B cell (primary cell): ENCODE measurements around the gene ANXA4. TPM values are rescaled to one million over a fixed set of nuclear protein-coding genes. Genes with fewer than 3 reads are reported as not detected.

Source experiments
- ATAC-seq: fragments of 200-7000 bp; cut with Tn5 transposase; one replicate; pipeline ENCODE4 v1.10.0; 2021; ENCODE audit warnings: low read depth, mild to moderate bottlenecking, moderate number of reproducible peaks, moderate library complexity
- CTCF ChIA-PET: fragments of 350-600 bp; sonication (Branson Sonifier 250); formaldehyde crosslinking; loops from one replicate; lab custom pipeline; 2021; ENCODE audit warnings: antibody characterized with exemption, inconsistent platforms; lab: Charles Lee
- POLR2A ChIA-PET: fragments of 350-600 bp; sonication (Branson Sonifier 250); formaldehyde crosslinking; loops from one replicate; lab custom pipeline; 2021; ENCODE audit warnings: antibody characterized with exemption; lab: Charles Lee
- DNase-seq: peaks from one replicate; pipeline ENCODE4 v3.0.0; 2013
- H2AFZ ChIP-seq: 2 replicates; pipeline ENCODE4 v1.6.1; 2012; ENCODE audit warnings: mild to moderate bottlenecking, low read depth, low read length; ENCODE audit not compliant: insufficient read depth, poor library complexity, severe bottlenecking
- H3K27ac ChIP-seq, 2 donors: 1 replicate in 1 of 2; 2 replicates in 1 of 2; pipeline ENCODE4 v1.5.1; 2012 to 2013; ENCODE audit warnings: low read length in 2 of 2, mild to moderate bottlenecking in 2 of 2, moderate library complexity in 1 of 2
- H3K27me3 ChIP-seq, 4 experiments: fragments of 200-600 bp in 1 of 4; sonication (generic) in 1 of 4; replicated peaks in 1 of 4; 1 replicate in 2 of 4; 2 replicates in 2 of 4; pipeline versions ENCODE4 v1.6.1 to v1.7.0; 2013 to 2016; ENCODE audit warnings: low read length in 3 of 4, mild to moderate bottlenecking in 2 of 4, mixed read lengths in 1 of 4, moderate library complexity in 1 of 4; ENCODE audit not compliant: insufficient read depth in 4 of 4, control insufficient read depth in 3 of 4; ENCODE audit errors: control extremely low read depth in 1 of 4
- H3K36me3 ChIP-seq, 2 experiments: replicated peaks in 1 of 2; 1 replicate in 1 of 2; 2 replicates in 1 of 2; pipeline versions ENCODE4 v1.6.1 to v1.7.1; 2013; ENCODE audit warnings: low read length in 1 of 2; ENCODE audit not compliant: insufficient read depth in 2 of 2, control insufficient read depth in 1 of 2; ENCODE audit errors: control extremely low read depth in 1 of 2, extremely low read depth in 1 of 2
- H3K4me1 ChIP-seq, 2 donors: fragments of 200-600 bp in 1 of 2; sonication (generic) in 1 of 2; 1 replicate in 1 of 2; 2 replicates in 1 of 2; pipeline versions ENCODE4 v1.5.1 to v1.6.1; 2013 to 2017; ENCODE audit warnings: low read length in 2 of 2; ENCODE audit not compliant: control insufficient read depth in 2 of 2, insufficient read depth in 2 of 2
- H3K4me2 ChIP-seq: replicated peaks from 2 replicates; pipeline ENCODE3; 2012; ENCODE audit warnings: mild to moderate bottlenecking, low read depth, low read length; ENCODE audit not compliant: poor library complexity, severe bottlenecking
- H3K4me3 ChIP-seq, 5 experiments: fragments of 200-600 bp in 1 of 5; sonication (generic) in 1 of 5; 1 replicate in 3 of 5; 2 replicates in 2 of 5; pipeline versions ENCODE4 v1.5.1 to v1.7.0; 2011 to 2016; ENCODE audit warnings: low read length in 4 of 5, mild to moderate bottlenecking in 4 of 5, low read depth in 2 of 5, control low read depth in 1 of 5, moderate library complexity in 1 of 5; ENCODE audit not compliant: insufficient read depth in 1 of 5; ENCODE audit errors: control extremely low read depth in 1 of 5, extremely low read depth in 1 of 5
- H3K79me2 ChIP-seq: fragments of 200-600 bp; sonication (generic); one replicate; pipeline ENCODE4 v1.6.0; 2016; ENCODE audit warnings: low read length; ENCODE audit not compliant: control insufficient read depth, insufficient read depth
- H3K9ac ChIP-seq: fragments of 200-600 bp; sonication (generic); 2 replicates; pipeline ENCODE4 v1.6.1; 2017; ENCODE audit warnings: mild to moderate bottlenecking, low read length, moderate library complexity
- H3K9me3 ChIP-seq, 3 donors: one replicate each; pipeline versions ENCODE4 v1.6.1 to v1.7.1; 2013; ENCODE audit warnings: low read length in 2 of 3; ENCODE audit not compliant: control insufficient read depth in 2 of 3, insufficient read depth in 1 of 3; ENCODE audit errors: control extremely low read depth in 1 of 3
- H4K20me1 ChIP-seq: 2 replicates; pipeline ENCODE4 v1.6.0; 2012; ENCODE audit warnings: mild to moderate bottlenecking, low read length; ENCODE audit not compliant: insufficient read depth, control insufficient read depth, poor library complexity, severe bottlenecking
- H3K27ac Mint-ChIP-seq: one replicate; pipeline ENCODE4 v1.8.0; 2021; ENCODE audit warnings: mixed read lengths
- H3K27me3 Mint-ChIP-seq: one replicate; pipeline ENCODE4 v1.8.0; 2021; ENCODE audit warnings: mixed read lengths
- H3K4me1 Mint-ChIP-seq: one replicate; pipeline ENCODE4 v1.8.0; 2021; ENCODE audit warnings: mixed read lengths
- H3K4me3 Mint-ChIP-seq: one replicate; pipeline ENCODE4 v1.8.0; 2021; ENCODE audit warnings: mixed read lengths
- H3K9me3 Mint-ChIP-seq: one replicate; pipeline ENCODE4 v1.8.0; 2022; ENCODE audit warnings: mixed read lengths; ENCODE audit not compliant: insufficient read depth
- CTCF ChIP-seq: fragments of 200-600 bp; IDR thresholded peaks from one replicate; pipeline ENCODE4 v1.8.0; 2022; ENCODE audit warnings: antibody characterized with exemption, mild to moderate bottlenecking
- EZH2 ChIP-seq: IDR thresholded peaks from 2 replicates; pipeline ENCODE4 v1.6.1; 2012; ENCODE audit warnings: borderline replicate concordance, low read depth, mild to moderate bottlenecking, moderate library complexity, low read length; ENCODE audit not compliant: insufficient read depth, poor library complexity, severe bottlenecking
- WGBS: methylation state at CpG from one replicate; pipeline ENCODE4 v1.1.5; 2013; ENCODE audit warnings: missing lambda C conversion rate; ENCODE audit not compliant: insufficient coverage; 5-methylcytosine and 5-hydroxymethylcytosine counted together
- intact Hi-C: fragments of 100-400 bp; cut with micrococcal nuclease; formaldehyde crosslinking; loops from one replicate; pipeline ENCODE4 v1.10.0; 2022
- polyA plus RNA-seq: library from polyadenylated mRNA; depleted of rRNA; stranded (reverse); fragments of >200 nt; gene quantifications from 2 replicates; pipeline ENCODE4 v1.2.3, GENCODE V29; 2012
- total RNA-seq, 2 donors: library from RNA; stranded (reverse); fragments of 120-200 nt in 1 of 2; gene quantifications; 1 replicate in 1 of 2; 2 replicates in 1 of 2; pipeline versions ENCODE4 v1.2.3 to v1.2.4, GENCODE V29; 2013 to 2022

Gene ANXA4
- total and polyA plus RNA-seq, 2 donors (not counting 1 experiment from before 2014, with no cell fraction given), result 28.4 to 61.7 TPM

GRCh38 chr2:69754633-69755032 is 12.7 kb downstream of the ANXA4 start:
- Mint-ChIP-seq H3K4me3 (no peak overlapping the region), H3K27ac (peak overlapping the region; percentile 3), H3K27me3 (no peaks in the 10 kb centered on the region), H3K4me1 (peaks cover 14% of the 10 kb centered on the region), H3K9me3 (no peaks in the 10 kb centered on the region)
- DNase-seq (no peak), ATAC-seq (no peak)
- no CpG with 5 or more reads among the region's 1 CpG for WGBS
- peaks cover 4 to 5% of the 10 kb centered on the region in 2 experiments for H3K36me3 ChIP-seq
- peaks cover 33% of the 10 kb centered on the region for H3K79me2 ChIP-seq
- ChIA-PET CTCF (no interaction called here), POLR2A (no interaction called here)
- H3K27me3 ChIP-seq, result no peaks in the 10 kb centered on the region
- no peak overlapping the region for H3K9ac ChIP-seq
- no peak overlapping the region for H2AFZ ChIP-seq
- no peaks in the 10 kb centered on the region for H3K9me3 ChIP-seq
- no peaks in the 10 kb centered on the region for H3K4me1 ChIP-seq
- H3K4me3 ChIP-seq, result no peak overlapping the region
- no peak for TF ChIP-seq CTCF
- TF ChIP-seq EZH2, result no peak
- peaks cover 29% of the 10 kb centered on the region for H4K20me1 ChIP-seq
- no peak overlapping the region for H3K4me2 ChIP-seq
- intact Hi-C loops, result no loop called here
- H3K27ac ChIP-seq, result no peak overlapping the region

GRCh38 chr2:69755862-69756467 is 14.0 kb downstream of the ANXA4 start:
- H3K9me3 ChIP-seq, result no peaks in the 10 kb centered on the region
- no peaks in the 10 kb centered on the region for H3K9me3 Mint-ChIP-seq
- H3K27me3 Mint-ChIP-seq, result no peaks in the 10 kb centered on the region
- peaks cover 22% of the 10 kb centered on the region for H3K79me2 ChIP-seq
- no peak overlapping the region for H3K9ac ChIP-seq
- H3K4me1 Mint-ChIP-seq, result peaks cover 12% of the 10 kb centered on the region
- H3K4me1 ChIP-seq, result no peaks in the 10 kb centered on the region
- ATAC-seq, result no peak
- no peak overlapping the region for H3K27ac ChIP-seq
- H3K27me3 ChIP-seq, result no peaks in the 10 kb centered on the region
- no peak for DNase-seq
- H3K36me3 ChIP-seq, result peaks cover 4 to 5% of the 10 kb centered on the region in 2 experiments
- POLR2A ChIA-PET, result interaction anchor here (0.7 kb wide), 1 partner anchor 9 kb away, joined by 4 read pairs; no protein-coding TSS in a partner anchor
- H4K20me1 ChIP-seq, result peaks cover 23% of the 10 kb centered on the region
- CTCF ChIA-PET, result interaction anchor here (1.8 kb wide), 1 partner anchor 31 kb away, joined by 12 read pairs; no protein-coding TSS in a partner anchor
- TF ChIP-seq EZH2 (no peak), CTCF (no peak)
- no CpG with 5 or more reads among the region's 2 CpGs for WGBS
- intact Hi-C loops, result no loop called here
- no peak overlapping the region for H2AFZ ChIP-seq
- H3K4me2 ChIP-seq, result no peak overlapping the region
- no peak overlapping the region for H3K4me3 ChIP-seq
- no peak overlapping the region for H3K4me3 Mint-ChIP-seq
- H3K27ac Mint-ChIP-seq, result no peak overlapping the region
